Measurements from ENCODE around the gene AIP. TPM values are rescaled to one million over a fixed set of nuclear protein-coding genes. Genes with fewer than 3 reads are reported as not detected.

Gene AIP
- total RNA-seq, result 53.7 TPM

GRCh38 chr11:67482827-67483798 is at the start of gene AIP:
Gene AIP (plus strand): TSS chr11:67483026. CDS start chr11:67483159, 133 bp downstream.

GRCh38 chr11:67437082-67437808 is 45.6 kb upstream of the AIP start, which contains the start of gene PTPRCAP:
Gene PTPRCAP (minus strand): TSS chr11:67437682. CDS start chr11:67437619, 63 bp downstream.

GRCh38 chr11:67452141-67452952 is 30.5 kb upstream of the AIP start, which contains the start of gene GPR152:
Gene GPR152 (minus strand): TSS chr11:67452729. CDS start chr11:67452724, 5 bp downstream.

GRCh38 chr11:67455054-67455453 is 27.8 kb upstream of the AIP start, which contains the start of gene CABP4:
Gene CABP4 (plus strand): TSS chr11:67455354. CDS start chr11:67455424, 70 bp downstream.

GRCh38 chr11:67468759-67469507 is 13.9 kb upstream of the AIP start, which contains the start of gene TMEM134:
Gene TMEM134 (minus strand): TSS chr11:67469251. CDS start chr11:67469192, 59 bp downstream.

GRCh38 chr11:67504950-67505581 is 22.2 kb downstream of the AIP start, which contains the start of gene PITPNM1:
Gene PITPNM1 (minus strand): TSS chr11:67505363. CDS start chr11:67504180, 1,183 bp downstream.

GRCh38 chr11:67507864-67508485 is 25.1 kb downstream of the AIP start, which contains the start of gene CDK2AP2:
Gene CDK2AP2 (minus strand): TSS chr11:67508162. CDS start chr11:67508082, 80 bp downstream.

GRCh38 chr11:67522844-67523555 is 40.2 kb downstream of the AIP start, which contains the start of gene CABP2:
Gene CABP2 (minus strand): TSS chr11:67523446. CDS start chr11:67523326, 120 bp downstream.

Small RNA genes within 50 kb of the gene (small RNA-seq; reads per million reads assigned to genes)
- gene MIR6752, result not detected

Other genes with a start within 250 kb of the AIP start
- gene GRK2, start 216.6 kb upstream of the AIP start, total RNA-seq, result 53.3 TPM
- 57.7 TPM for gene ANKRD13D, start 193.7 kb upstream of the AIP start, total RNA-seq
- gene SSH3, start 179.5 kb upstream of the AIP start, total RNA-seq, result 4.6 TPM
- gene POLD4, start 129.5 kb upstream of the AIP start, total RNA-seq, result 4.2 TPM
- gene CLCF1, start 109.4 kb upstream of the AIP start, total RNA-seq, result not detected
- 15.5 TPM for gene RAD9A, start 91.0 kb upstream of the AIP start, total RNA-seq
- gene PPP1CA, start 81.2 kb upstream of the AIP start, total RNA-seq, result 65.0 TPM
- gene TBC1D10C, start 78.9 kb upstream of the AIP start, total RNA-seq, result 0.46 TPM
- gene CARNS1, start 67.3 kb upstream of the AIP start, total RNA-seq, result 0.23 TPM
- 12.9 TPM for gene RPS6KB2, start 54.5 kb upstream of the AIP start, total RNA-seq
- gene PTPRCAP, start 45.3 kb upstream of the AIP start, total RNA-seq, result not detected
- gene CORO1B, start 39.5 kb upstream of the AIP start, total RNA-seq, result 28.8 TPM
- gene GPR152, start 30.3 kb upstream of the AIP start, total RNA-seq, result not detected
- gene CABP4, start 27.7 kb upstream of the AIP start, total RNA-seq, result 0.23 TPM
- gene TMEM134, start 13.8 kb upstream of the AIP start, total RNA-seq, result 9.5 TPM
- 81.7 TPM for gene PITPNM1, start 22.3 kb downstream of the AIP start, total RNA-seq
- gene CDK2AP2, start 25.1 kb downstream of the AIP start, total RNA-seq, result 9.5 TPM
- gene CABP2, start 40.4 kb downstream of the AIP start, total RNA-seq, result not detected
- gene GSTP1, start 100.8 kb downstream of the AIP start, total RNA-seq, result 215 TPM
- 188 TPM for gene NDUFV1, start 123.9 kb downstream of the AIP start, total RNA-seq
- 1.4 TPM for gene NUDT8, start 146.9 kb downstream of the AIP start, total RNA-seq
- gene TBX10, start 156.7 kb downstream of the AIP start, total RNA-seq, result not detected
- 1.4 TPM for gene ACY3, start 167.7 kb downstream of the AIP start, total RNA-seq
- not detected for gene ALDH3B2, start 191.6 kb downstream of the AIP start, total RNA-seq